Measurements from ENCODE around the gene HOXC4.
A peak's percentile ranks its signal among the peaks of the same experiment; 100 is the strongest.

HOXC4 gene

DNA sequence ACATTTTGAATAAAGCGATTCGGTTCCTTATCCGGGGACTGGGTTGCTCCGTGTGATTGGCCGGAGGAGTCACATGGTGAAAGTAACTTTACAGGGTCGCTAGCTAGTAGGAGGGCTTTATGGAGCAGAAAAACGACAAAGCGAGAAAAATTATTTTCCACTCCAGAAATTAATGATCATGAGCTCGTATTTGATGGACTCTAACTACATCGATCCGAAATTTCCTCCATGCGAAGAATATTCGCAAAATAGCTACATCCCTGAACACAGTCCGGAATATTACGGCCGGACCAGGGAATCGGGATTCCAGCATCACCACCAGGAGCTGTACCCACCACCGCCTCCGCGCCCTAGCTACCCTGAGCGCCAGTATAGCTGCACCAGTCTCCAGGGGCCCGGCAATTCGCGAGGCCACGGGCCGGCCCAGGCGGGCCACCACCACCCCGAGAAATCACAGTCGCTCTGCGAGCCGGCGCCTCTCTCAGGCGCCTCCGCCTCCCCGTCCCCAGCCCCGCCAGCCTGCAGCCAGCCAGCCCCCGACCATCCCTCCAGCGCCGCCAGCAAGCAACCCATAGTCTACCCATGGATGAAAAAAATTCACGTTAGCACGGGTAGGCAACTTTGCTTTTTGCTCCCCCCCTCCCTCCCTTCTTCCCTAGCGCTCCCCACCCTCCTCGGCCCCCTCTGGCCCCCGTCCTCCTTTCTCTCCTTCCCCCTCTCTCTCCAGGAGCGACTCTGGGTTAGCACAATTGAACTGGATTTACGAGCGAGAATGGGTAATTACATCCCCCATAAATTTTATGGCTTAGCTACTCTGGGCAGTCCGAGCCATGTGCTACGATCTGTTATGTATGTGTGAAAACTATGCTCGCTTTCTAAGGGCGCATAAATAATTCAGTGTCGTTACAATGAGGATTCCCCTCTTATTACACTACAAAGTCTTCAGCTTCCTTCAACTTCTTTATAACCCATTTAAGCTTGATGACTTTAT lies at the start of gene HOXC4:
HOXC4 (plus strand) TSS at position 85 of the 991 bp plus-strand sequence; CDS start at position 173, 88 bp downstream.
- DNase-seq (ENCODE audit: low read depth in 2 of 2) = no peak

DNA sequence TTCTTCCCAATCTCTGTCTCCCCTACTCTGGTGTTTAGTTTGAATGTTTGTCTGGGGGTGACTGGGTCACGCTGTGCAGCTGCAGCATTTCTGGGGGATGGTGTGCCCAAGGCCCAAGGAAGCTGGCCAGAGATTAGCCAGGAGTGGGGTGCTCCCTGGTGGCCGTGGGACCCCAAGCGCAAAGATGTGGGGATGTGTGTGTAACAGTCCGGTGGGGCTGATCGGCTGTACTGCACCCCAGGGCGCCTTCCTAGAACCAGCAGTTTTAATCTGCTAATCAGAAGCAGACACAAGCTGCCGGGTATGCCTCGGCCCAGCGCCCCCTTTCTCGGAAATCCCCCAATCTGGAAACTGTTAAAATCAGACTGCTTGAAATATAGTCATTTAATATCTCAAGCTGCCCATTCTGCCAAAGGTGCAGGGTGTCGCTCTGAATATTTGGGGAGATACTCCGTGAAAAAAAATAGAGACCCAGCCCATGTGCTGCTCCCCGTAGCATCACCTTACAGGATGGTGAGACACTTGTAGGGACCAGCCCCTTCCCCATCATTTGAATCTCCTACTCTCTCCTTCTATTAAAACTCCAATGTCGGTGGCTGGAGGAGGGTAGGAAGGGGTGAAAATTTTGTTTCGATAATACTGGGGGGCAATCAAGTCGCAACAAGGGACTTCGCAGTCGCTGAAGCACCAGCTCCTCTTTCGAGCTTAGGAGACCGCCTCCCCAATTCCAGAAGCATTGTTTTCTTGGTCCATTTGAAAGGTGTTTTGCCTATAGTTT lies 49.4 kb upstream of the HOXC4 start:
- DNase-seq (ENCODE audit: low read depth in 2 of 2) = no peak

DNA sequence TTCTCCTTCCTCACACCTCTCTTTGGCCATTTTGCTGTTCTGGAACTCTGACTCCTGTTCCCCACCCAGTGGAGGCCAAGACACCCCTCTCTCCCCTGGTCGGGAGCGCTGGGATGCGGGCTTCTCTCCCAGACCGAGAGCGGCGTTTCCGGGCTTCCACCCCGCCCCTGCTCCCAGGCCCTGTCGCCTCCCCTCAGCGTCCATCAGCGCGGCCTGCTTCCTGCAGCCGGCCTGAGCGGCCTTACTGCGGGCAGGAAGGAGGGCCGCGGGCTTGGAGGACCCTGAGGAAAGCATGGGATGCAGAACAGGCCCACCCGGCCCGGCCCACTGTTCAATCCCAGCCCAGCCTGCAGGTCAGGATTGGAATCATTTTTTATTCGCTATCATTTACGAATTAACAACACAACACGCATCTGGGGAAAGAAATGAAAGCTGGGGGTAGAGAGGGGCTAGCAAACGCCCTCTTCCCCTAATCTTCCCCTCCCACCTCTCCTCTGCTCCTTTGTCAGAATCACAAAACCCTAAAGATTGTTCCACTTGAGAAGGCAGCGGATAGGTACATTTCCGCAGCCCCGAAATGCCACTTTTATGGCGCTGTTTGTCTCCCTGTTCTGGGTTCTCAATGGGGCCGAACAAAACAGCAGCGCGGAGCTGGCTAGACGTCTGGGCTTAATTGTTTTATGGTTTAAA lies 48.6 kb upstream of the HOXC4 start:
- DNase-seq (ENCODE audit: low read depth in 2 of 2) = no peak

DNA sequence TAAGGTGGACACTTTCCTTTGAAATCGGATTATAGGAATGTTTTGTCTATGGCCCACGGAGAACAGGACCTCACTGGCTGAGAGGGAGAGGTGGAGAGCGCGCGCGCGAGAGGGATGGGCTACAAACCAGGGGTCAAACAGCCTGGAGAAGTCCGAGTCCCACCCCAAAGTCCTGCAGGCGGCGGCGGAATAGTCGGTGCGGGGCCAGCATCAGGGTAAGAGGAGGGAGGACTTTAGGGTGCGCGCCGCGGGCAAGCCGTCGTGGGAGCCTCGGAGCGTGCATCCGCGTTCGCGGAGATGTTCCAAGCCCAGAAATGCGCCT lies 48.1 kb upstream of the HOXC4 start:
- DNase-seq (ENCODE audit: low read depth in 2 of 2) = no peak

DNA sequence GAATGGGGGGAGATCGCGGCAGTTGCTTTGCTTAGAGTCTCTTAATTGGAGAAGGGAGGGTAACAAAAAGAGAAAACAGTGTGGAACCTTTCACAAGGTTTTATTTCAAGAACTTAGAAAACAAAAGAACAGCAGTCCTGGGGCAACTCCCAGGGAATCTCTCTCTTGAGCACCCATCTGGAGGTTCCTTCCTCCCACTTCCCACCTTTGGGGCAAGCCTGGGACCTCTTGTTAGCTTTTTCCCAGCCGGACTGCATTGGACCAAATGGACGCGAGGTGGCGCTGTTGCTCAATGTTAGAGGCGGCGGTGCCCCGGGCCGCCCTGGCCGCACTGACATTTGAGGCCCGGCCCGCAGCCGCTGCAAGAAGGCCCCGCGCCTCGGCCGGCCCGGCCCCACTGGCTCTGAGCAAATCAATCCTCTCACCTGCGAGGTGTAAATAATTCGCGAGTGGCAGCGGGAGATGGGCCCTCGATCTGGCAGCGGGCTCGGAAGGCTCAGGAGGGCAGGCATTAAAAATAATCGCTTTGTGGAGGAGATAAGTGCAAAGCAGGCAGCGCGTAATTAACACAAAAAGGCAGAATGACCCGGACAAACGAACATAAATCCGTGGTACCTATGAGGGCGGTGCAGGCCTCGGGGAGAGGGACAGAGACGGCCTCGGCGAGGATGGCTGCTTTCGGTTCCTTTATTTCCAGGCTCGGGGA lies 47.6 kb upstream of the HOXC4 start:
- peak; percentile 80 to 83 for DNase-seq (ENCODE audit: low read depth in 2 of 2)

DNA sequence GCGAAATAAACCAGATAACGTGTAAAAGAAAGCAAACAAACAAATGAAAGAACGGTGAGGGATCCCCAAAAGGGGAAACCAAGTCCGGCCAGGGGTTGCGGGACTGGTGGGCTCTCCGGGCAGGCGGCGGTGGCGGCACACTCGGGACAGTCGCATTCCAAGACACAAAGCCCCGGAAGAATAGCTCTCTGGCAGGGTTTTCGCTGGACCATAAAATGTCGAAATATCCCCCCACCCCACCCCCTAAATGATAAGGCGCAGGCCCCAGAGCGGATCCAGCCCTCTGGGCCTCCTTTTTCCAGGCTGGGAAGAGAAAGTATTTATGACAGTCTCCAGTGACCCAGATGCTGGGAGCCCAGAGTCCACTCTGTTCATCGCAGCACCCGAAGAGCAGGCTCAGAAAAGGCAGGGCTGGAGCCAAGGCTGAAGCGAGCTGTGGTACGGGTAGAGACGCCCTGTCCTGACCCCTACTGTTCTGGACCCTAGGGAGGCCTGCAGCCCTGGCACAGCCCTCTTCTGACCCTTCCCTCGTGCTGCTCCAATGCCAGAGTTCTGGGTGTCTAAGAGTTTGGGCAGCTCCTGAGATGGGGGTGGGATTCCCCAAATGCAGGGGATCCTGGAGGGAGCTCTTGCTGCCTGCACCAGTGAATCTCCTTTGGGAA lies 46.9 kb upstream of the HOXC4 start:
- no peak for DNase-seq (ENCODE audit: low read depth in 2 of 2)

DNA sequence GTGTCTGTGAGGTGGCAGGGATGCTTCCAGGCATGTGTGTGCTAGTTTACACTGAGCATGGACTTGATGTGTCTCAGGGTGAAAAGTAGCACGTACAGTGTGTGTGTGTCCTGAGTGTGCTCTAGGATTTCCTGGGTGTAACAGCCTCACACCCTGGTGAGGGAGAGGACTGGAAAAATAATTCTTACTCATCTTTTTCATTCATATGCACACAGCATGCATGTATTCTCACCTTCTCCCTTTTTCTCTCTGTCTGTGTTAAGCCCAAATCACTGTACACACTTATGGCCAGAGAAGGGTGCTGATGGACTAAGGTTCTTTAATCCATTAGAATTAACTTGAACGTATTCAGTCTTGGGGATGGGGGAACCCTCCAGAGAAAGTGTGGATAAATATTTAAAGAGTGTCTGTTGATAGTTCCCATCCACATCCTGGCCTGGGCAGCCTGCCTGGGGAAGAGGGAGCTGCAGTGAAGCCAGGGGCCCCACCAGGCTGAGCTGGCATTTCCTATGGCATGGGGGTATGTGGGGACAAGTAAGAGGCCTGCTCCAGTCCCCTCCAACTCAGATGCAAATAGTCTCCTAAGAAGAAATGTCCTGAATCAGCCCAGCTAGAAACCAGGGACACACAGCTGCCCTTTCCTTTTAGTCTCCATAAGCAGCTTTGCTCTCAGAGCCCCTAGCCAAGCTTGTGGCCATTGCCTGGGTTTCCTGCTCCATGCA lies 45.9 kb upstream of the HOXC4 start:
- no peak for DNase-seq (ENCODE audit: low read depth in 2 of 2)

DNA sequence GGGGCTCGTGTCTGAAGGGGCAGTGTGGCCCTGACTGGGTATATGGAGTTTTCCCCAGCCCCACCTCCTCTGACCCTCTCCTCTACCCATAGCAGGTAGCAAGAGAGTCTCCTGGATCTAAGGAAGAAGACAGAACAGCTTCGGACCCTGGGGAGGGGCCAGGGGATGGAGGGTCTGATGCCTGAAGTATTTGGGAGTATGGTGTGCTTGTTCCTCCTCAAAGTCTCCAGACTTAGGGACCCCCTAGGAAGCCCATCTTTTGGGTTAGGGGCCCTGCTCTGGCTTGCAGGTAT lies 45.4 kb upstream of the HOXC4 start:
- DNase-seq (ENCODE audit: low read depth in 2 of 2) = no peak

DNA sequence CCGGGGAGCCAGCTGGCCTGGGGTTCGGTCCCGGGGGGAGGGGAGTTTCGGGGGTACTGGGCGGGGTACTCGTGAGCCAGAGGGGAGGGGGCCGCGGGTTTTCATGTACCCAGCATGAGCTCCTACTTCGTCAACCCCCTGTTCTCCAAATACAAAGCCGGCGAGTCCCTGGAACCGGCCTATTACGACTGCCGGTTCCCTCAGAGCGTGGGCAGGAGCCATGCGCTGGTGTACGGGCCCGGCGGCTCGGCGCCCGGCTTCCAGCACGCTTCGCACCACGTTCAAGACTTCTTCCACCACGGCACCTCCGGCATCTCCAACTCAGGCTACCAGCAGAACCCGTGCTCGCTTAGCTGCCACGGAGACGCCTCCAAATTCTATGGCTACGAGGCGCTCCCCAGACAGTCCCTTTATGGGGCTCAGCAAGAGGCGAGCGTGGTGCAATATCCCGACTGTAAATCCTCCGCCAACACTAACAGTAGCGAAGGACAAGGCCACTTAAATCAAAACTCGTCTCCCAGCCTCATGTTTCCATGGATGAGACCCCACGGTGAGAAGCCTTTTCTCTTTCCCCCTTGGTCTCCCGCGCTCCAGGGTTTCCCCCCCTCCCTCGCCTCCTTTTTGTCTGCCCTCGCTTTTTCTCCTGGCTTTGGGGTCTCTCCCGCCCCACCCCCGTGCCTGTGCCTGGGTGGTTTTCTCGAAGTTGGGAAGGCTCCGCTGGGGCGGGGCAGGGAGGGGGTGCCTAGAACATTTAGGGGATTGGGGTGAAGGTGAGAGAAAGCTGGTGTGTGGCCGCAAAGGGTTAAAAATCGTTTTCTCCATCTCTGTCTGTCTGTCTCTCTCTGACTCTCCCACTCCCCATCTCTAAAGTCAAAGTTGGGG lies 44.2 kb upstream of the HOXC4 start:
- peak in 1 of 2 donors; percentile 39 for DNase-seq (ENCODE audit: low read depth in 2 of 2)

DNA sequence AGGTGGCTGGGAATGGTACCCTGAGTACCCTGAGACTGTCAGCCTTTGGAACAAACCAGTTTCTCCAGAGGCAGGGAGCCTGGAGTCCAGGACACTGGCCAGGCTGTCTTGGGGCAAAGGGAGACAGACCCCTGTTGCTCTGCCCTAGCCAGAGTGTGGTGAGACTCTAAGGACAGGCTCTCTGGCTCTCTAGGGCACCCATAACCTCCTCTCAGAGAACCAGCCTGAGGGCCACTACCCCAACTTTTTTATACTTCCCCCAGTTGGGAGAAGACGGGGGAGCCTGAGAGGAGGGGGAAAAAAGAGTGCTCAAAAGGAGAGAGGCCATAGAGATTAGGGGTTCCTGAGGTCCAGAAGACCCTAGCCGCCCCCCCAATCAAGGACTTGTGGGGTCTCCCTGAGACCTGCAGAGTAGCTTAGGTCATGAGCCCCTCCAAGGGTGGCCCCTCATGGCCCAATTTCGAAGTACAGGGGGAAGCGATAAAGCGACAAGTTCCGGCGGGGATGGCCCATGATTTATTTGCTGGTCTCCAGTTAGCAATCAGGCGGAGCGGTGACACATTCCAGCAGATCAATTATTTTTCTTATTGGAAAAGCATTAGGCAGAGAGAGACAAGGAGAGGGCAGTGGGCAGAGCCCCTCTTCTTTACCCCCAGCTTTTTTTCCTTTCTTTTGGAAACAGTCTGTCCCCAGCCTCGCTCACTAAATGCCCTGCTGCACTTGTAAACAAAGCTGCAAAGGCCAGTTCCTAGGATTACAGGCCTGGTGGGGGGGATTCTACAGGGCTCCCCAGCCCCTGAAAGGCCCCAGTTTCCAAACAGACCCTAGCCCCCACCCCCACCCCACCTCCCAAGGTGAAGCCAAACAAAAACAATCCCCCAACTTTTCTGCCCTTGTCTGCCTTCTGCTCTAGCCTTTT lies 43.3 kb upstream of the HOXC4 start:
- DNase-seq (ENCODE audit: low read depth in 2 of 2) = no peak

DNA sequence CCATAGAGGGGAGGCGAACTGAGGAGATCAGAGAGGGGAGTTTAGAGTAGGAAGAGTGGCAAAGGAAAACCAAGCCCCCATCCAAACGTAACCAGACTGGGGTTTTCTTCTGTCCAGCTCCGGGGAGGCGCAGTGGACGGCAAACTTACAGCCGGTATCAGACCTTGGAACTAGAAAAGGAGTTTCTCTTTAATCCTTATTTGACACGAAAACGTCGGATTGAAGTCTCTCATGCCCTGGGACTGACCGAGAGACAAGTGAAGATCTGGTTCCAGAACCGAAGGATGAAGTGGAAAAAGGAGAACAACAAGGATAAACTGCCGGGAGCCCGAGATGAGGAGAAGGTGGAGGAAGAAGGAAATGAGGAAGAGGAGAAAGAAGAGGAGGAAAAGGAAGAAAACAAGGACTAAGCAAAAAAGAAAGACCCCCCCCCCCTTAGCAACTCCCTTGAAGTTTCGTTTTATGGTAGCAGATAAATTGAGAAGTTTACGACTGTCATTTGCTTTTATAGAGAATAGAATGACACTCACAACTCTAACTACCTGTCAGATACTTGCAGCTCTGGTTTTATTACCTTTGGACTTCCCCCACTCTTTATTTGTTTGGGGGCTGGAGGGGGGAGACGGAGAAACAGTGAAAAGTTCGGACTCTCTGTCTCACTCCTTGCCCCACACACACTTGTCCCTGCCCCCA lies 42.5 kb upstream of the HOXC4 start:
- no peak for DNase-seq (ENCODE audit: low read depth in 2 of 2)

DNA sequence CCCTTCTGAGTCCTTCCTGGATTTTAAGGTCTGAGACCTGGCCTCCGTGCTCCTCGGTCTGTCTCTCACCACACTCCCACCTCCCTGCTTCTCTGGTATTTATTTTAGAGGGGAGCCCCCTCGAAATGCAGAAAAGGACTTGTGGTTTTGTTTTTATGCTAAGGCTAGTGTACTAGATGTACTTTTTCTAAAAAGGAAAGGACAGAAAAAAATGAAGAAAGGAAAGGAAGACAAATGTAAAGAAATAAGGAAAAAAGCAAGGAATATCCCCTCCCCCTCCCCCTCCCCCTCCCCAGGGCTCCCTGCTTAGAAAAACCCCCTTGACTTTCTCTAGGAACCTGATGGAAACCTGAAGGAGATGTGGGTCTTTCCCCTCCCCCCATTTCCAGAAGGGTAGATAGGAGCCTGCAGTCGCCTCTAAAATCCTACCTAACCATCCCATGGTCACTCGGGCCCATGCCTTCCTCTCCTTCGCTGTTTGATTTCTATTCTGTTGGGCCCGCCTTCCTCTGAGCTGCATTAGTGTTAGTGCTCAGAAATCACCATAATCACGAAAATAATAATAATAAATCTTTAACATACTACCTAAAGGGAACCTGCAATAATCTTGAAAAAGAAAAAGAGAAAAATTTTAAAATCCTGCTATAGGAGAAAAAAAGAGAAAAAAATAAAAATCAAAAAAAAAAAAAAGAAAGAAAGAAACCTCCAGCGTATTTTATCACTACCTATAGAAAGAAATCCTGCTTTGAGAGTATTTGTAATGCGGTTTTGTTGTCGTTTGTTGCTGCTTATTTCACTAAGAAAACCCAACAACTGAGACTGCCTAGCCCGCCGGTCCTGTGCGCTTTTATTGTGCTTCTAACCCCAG lies 41.7 kb upstream of the HOXC4 start:
- no peak for DNase-seq (ENCODE audit: low read depth in 2 of 2)

DNA sequence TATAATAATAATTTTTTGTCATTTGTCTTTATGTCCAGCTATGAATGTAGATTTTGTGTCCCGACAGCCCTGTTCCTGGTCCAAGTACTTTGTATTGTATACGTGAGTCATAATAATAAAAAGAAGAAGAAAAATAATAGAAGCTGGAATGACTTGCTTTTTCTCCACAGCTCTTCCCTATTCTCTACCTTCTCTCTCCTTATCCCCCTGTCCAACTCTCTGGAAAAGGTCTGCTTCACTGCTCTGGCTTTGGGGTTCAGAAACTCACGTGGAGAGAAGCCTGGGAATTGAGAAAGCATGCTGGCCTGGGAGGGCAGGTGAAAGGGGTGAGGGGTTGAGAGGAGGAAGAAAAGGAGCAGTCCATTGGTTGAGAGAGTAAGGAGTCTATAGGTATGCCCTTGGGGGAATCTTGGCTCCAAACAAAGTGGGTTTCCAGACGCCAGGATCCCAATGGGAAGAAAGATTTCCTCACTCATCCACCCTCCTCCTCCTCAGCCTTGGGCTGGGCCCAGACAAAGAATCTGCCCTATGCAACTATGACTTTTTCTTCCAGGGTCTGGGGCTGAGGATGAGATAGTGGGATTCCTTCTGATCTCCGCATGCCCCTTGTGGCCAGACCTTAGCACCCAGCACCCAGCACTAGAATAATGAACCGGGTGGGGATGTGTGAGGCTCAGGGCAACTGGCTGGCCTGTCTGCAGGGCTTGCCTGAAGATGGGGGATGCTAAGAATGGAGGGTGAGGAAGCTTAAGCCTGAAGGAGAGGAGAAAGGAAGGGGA lies 40.8 kb upstream of the HOXC4 start:
- DNase-seq (ENCODE audit: low read depth in 2 of 2) = no peak

DNA sequence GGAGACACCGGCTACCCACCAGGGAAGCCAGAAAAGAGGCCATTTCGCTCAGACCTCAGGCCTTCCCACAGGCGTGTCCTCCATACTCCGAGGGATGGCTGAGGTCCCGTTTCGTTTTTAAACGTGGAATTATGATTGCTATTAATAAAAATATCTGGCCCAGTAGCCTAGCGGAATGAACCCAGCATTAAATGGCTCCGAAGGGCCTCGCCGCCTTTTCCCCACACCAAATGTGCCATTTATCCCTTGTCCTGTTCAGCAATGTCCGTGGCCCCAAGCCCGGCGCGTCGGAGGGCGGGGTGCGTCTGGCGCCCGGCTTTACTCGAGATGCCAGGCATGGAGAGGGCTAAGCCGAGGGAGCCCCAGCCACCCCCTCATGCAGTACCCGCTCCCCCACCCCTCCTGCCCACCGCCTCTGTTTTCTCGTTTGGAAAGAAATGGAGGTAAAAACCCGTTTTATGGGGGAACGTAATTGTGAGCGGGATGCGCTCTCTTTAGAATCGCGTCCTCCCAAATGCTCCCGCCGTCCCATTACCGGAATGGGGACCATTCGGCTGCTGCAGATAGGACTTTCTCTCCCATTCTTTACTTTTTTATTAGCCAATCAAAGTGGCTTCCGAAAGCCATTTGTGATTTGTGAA lies 39.1 kb upstream of the HOXC4 start:
- no peak for DNase-seq (ENCODE audit: low read depth in 2 of 2)

DNA sequence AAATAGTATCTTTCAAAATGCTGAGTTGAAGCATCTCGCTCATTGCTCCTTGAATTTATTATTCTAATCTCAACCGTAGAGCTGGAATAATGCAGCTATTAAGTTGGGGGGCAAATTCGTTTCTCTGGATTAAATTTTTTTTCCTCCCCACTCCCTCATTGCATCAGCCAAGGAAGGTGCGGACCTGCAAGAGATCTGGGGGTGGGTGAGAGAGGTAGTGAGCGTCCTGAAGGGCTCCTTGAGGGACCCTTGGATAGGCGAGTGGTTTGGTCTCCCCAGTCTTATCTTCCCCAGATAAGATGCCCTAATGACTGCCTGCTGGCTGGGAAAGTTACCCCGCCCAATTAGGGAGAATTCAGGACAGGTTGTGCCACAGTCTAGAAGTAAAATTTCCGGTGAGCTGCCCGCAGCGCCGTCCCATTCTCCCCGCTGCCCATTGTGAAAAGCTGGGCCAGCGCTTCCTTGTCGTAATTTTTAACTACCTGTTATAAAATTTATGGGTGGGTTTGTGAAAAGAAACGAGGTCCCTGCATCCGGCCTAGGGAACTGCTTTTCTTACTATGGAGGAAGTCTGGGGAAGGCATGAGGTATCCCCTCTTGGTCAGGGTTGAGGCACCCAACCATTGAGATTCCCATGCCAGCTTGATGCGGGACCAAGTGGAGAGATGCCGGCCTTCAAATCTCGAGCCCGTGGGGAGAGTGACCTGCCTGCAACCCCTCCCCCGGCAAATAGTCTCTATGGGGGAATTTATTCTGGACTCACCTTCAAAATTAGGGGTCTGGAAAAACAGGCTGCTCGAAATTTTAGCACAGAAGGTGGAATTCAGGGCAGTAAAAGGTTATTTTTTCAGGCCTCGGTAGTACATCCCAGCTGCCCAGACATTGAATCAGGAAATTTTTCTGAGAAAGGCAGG lies 38.4 kb upstream of the HOXC4 start:
- DNase-seq (ENCODE audit: low read depth in 2 of 2) = no peak

Measured in stimulated activated CD4-positive, alpha-beta T cell treated with anti-CD3 and anti-CD28 coated beads, Interleukin-1b, Interleukin-23, amount 100 ng/mL, for 4 hours (primary cell).